GM21786 (cell line): ENCODE data around the gene RIBC2.
"Not testable (repeated sequence)": the region's sequence is repeated elsewhere in the genome, so short reads cannot be mapped to it uniquely, and the experiment has no call there.

Experiments used
- ATAC-seq: cut with Tn5 transposase; IDR thresholded peaks from one replicate; pipeline ENCODE4 v1.9.1; 2021; ENCODE audit not compliant: unreplicated experiment

The RIBC2 gene

GRCh38 chr22:45447596-45447995 lies 34.1 kb downstream of the RIBC2 start:
- ATAC-seq: not testable (repeated sequence)

- ATAC-seq: no peak
These were observed 34.9 kb downstream of the RIBC2 start for GRCh38 chr22:45448431-45448830.

- ATAC-seq: not testable (repeated sequence)
These were observed 35.9 kb downstream of the RIBC2 start for GRCh38 chr22:45449442-45449841.

GRCh38 chr22:45450101-45450785 lies 36.8 kb downstream of the RIBC2 start:
- no peak for ATAC-seq

- ATAC-seq: no peak
These were observed 37.6 kb downstream of the RIBC2 start for GRCh38 chr22:45450921-45451651.

- ATAC-seq: no peak
These were observed 38.5 kb downstream of the RIBC2 start for GRCh38 chr22:45451972-45452371.

GRCh38 chr22:45452565-45453379 lies 39.3 kb downstream of the RIBC2 start:
- no peak for ATAC-seq

GRCh38 chr22:45453764-45454163 lies 40.3 kb downstream of the RIBC2 start:
- no peak for ATAC-seq

- no peak for ATAC-seq
These were observed 40.8 kb downstream of the RIBC2 start for GRCh38 chr22:45454275-45454674.

- no peak for ATAC-seq
These were observed 41.7 kb downstream of the RIBC2 start for GRCh38 chr22:45455212-45455611.

GRCh38 chr22:45455621-45456020 lies 42.1 kb downstream of the RIBC2 start:
- no peak for ATAC-seq

- ATAC-seq: no peak
These were observed 43.3 kb downstream of the RIBC2 start for GRCh38 chr22:45456811-45457210.

GRCh38 chr22:45458532-45458931 lies 45.0 kb downstream of the RIBC2 start:
- no peak for ATAC-seq

- no peak for ATAC-seq
These were observed 45.7 kb downstream of the RIBC2 start for GRCh38 chr22:45459235-45459634.

GRCh38 chr22:45460288-45461109 lies 47.0 kb downstream of the RIBC2 start:
- ATAC-seq: no peak

GRCh38 chr22:45462034-45462655 lies 48.7 kb downstream of the RIBC2 start:
- ATAC-seq: no peak

GRCh38 chr22:45463691-45464090 lies 50.2 kb downstream of the RIBC2 start:
- ATAC-seq: not testable (repeated sequence)

- ATAC-seq: no peak
These were observed 52.1 kb downstream of the RIBC2 start for GRCh38 chr22:45465633-45466032.

GRCh38 chr22:45468872-45469271 lies 55.4 kb downstream of the RIBC2 start:
- ATAC-seq: no peak

GRCh38 chr22:45469281-45470073 lies 56.0 kb downstream of the RIBC2 start:
- no peak for ATAC-seq
